ENCODE results near the gene FIGNL2.

The FIGNL2 gene

DNA sequence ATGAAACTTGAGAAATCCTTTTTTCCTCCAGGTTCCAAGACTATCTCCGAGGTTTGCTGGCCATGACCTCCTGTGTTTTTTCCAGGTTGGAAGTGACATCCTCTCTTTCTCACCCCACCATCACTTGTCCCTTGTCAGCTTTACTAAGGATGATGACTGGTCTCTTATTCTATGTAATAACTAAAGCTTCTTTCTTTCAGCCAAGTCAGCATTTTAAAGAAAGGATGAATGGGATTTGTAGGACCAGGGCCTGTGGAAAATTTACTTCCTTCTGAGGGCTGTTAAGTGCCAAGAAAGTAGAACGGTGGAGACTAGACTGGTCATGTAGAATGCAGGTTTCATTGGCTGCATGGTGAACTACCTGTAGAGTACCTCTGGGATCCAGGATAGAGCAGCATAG lies 73.6 kb downstream of the FIGNL2 start:
- DNase-seq (ENCODE audit: low read depth in 3 of 3, low spot score in 1 of 3) = no peak

DNA sequence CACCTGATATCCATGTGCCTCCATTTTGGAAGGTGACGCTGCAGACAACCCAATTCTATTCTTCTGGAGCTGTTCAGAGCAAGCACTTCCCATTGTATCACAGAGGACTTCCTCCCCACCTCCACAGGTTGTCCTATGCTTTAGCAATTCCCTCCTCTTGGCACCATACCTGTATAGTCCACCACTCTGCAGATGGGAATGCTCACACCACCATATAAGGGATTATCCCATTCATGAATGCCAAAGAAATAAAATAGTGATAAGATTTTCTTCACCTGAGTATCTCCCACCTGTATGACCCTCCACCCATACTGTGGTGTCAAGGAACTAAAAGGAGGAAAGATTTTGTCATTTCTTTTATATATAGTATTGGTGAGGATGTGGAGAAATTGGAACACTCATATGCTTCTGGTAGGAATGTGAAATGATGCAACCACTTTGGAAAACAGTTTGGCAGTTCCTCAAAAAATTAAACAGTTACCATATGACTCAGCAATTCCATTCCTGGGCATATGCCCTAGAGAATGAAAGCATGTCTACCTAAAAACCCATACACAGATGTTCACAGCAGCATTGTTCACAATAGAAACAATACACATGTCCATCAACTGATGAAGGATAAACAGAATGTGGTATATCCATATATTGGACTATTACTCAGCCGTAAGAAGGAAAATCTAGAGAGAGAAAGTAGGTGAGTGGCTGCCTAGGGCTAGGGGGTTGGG lies 75.2 kb downstream of the FIGNL2 start:
- no peak for DNase-seq (ENCODE audit: low read depth in 3 of 3, low spot score in 1 of 3)

DNA sequence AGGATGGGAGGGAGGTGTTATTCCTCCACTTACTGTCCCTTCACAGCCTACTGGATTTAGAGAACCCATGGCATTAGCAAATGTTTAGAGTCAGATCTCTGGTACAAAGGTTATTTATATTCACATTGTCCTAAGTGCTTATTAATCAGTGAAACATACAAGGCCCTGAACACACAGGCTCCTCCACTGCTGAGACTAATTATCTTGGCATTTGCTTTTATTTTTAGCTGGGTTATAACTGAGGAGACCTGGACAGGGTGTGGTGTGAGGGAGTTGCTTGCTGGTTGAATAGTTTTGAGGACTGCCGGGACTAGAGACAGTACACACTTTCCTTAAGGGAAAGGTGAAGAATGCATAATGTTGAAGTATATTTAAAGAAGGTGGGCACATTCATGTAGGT lies 77.5 kb downstream of the FIGNL2 start:
- no peak for DNase-seq (ENCODE audit: low read depth in 3 of 3, low spot score in 1 of 3)

Measured in stimulated activated CD4-positive, alpha-beta T cell treated with anti-CD3 and anti-CD28 coated beads, TNF-alpha, amount 100 ng/mL, for 1 hour (primary cell).